GM18505 (cell line): ENCODE data around the gene IL17REL.

ENCODE experiments used
- ATAC-seq: cut with Tn5 transposase; IDR thresholded peaks from one replicate; pipeline ENCODE4 v1.9.1; 2021; ENCODE audit not compliant: unreplicated experiment
- POLR2A ChIP-seq: IDR thresholded peaks from 4 replicates; pipeline ENCODE4 v1.6.1; 2011; ENCODE audit warnings: borderline replicate concordance; ENCODE audit not compliant: insufficient read depth, insufficient read length; ENCODE audit errors: extremely low read depth

Gene IL17REL

GRCh38 chr22:49965091-49966040, 47.2 kb downstream of the IL17REL start:
- ATAC-seq = no peak
- no peak for TF ChIP-seq POLR2A

GRCh38 chr22:49964136-49965090, 48.2 kb downstream of the IL17REL start:
- no peak for ATAC-seq
- TF ChIP-seq POLR2A = peak; percentile 10

- ATAC-seq = no peak
- no peak for TF ChIP-seq POLR2A
Measured at GRCh38 chr22:49963647-49964026, 48.9 kb downstream of the IL17REL start.

- ATAC-seq = no peak
- TF ChIP-seq POLR2A = no peak
Measured at GRCh38 chr22:49962751-49963646, 49.6 kb downstream of the IL17REL start.

GRCh38 chr22:49962012-49962750, 50.4 kb downstream of the IL17REL start:
- peak; percentile 19 for ATAC-seq
- peak; percentile 51 for TF ChIP-seq POLR2A

GRCh38 chr22:49961601-49962011, 51.0 kb downstream of the IL17REL start:
- no peak for TF ChIP-seq POLR2A
- no peak for ATAC-seq

- ATAC-seq = no peak
Measured at GRCh38 chr22:49961005-49961600, 51.5 kb downstream of the IL17REL start.

GRCh38 chr22:49960159-49961004, 52.2 kb downstream of the IL17REL start, which contains the start of gene PIM3:
TSS of gene PIM3 (plus strand) at chr22:49960772. CDS start at chr22:49960948, 176 bp downstream.
- TF ChIP-seq POLR2A = peak; percentile 88
- peak; percentile 44 for ATAC-seq

More at GRCh38 chr22:49961005-49961600, 51.5 kb downstream of the IL17REL start:
- TF ChIP-seq POLR2A = no peak

GRCh38 chr22:49959782-49960158, 52.8 kb downstream of the IL17REL start:
- no peak for TF ChIP-seq POLR2A
- no peak for ATAC-seq

GRCh38 chr22:49958931-49959781, 53.4 kb downstream of the IL17REL start:
- ATAC-seq = no peak

More at GRCh38 chr22:49958931-49959781, 53.4 kb downstream of the IL17REL start:
- TF ChIP-seq POLR2A = no peak
